Stimulated activated CD8-positive, alpha-beta memory T cell treated with anti-CD3 and anti-CD28 coated beads, Interleukin-2, amount 100 ng/mL, for 48 hours (primary cell): ENCODE results near the gene KRTAP21-1.
"Not testable (repeated sequence)": the region's sequence is repeated elsewhere in the genome, so short reads cannot be mapped to it uniquely, and the experiment has no call there.

Experiments used
- DNase-seq, 2 donors: peaks; one replicate each; pipeline ENCODE4 v3.0.0-alpha.2; 2020; ENCODE audit warnings: low read depth in 2 of 2

Gene KRTAP21-1

DNA sequence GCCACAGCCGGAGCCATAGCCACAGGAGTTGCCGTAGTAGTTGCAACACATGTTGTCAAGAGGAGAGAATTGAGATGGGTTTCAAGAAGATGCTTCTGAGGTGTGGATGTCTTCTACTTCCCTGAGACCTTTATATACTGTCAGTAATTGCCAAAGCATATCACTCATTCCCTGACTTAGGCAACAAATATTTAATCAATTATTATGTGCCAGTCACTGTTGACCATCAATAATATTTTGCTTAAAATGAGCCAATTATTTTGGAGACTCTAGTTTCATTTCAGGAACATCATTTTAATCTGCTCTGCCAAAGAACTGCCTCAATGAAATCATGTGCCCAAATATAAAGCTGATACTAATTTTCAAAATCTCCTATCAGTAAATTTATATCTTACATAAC lies at the start of gene KRTAP21-1:
TSS of gene KRTAP21-1 (minus strand) at position 101 of the 400 bp plus-strand sequence. CDS start at position 51, 50 bp downstream.
- not testable (repeated sequence) for DNase-seq

DNA sequence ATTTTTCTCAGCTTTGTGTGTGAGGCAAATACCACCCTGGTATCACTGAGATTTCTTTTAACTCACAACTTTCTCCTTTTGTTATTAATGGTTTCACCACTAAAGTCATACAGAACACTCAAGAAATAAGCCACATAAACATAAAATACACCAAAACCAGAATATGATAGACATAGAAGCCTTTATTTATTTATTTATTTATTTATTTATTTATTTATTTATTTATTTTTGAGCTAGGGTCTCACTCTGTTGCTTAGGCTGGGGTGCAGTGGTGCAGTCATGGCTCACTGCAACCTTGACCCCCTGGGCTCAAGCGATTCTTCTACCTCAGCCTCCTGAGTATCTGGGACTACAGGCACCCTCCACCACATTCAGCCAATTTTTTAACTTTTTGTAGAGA lies 45.4 kb upstream of the KRTAP21-1 start:
- DNase-seq, result no peak

DNA sequence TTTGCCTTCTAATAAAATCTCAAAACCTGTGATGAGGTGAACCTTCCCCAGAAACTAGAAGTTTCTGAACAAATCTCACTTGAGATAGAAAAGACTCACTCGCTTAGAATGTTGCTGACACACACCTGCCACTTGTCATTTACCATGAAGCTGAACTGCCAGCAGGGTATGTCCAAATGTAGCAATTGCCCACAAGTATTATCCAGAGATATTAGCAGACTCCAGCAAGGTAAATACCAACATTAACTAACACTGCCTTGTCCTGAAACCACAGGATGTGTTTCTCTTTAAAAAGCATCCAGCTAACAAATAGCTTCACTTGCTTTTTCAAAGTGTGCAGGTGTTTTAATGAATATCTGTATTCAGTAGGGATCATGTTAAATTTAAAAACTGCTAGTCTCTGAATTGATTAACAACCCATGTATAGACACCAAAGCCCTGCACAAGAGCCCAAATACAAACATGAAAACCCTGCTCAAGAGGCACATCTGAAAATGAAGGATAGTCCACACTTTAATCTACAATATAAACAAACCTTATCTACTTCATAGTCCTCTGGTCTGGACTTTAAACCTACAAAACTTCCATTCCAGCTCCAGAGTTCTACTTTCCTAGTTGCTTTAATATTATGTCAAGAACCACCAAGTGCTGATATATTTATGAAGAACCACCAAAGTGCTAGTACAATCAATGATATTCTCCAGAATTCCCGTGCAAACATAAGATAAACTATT lies 38.5 kb upstream of the KRTAP21-1 start:
- no peak for DNase-seq

DNA sequence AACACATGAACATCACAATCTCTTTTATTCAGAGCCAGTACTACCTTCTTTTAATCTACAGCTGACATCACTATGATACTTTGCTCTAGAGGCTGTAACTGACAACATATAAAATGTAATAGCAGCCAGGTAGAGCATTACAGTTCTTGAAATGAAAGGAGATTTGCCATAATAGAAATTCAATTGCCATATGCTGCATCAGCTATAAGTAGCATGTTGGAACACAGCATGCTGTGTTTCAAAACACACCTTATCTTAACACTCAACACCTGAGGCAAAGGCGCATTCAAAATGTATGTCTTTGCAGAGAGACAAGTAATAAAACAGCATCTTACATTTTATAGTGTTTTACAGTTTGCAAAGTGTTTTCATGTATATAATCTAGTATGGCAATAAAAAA lies 24.0 kb upstream of the KRTAP21-1 start:
- DNase-seq, result no peak

DNA sequence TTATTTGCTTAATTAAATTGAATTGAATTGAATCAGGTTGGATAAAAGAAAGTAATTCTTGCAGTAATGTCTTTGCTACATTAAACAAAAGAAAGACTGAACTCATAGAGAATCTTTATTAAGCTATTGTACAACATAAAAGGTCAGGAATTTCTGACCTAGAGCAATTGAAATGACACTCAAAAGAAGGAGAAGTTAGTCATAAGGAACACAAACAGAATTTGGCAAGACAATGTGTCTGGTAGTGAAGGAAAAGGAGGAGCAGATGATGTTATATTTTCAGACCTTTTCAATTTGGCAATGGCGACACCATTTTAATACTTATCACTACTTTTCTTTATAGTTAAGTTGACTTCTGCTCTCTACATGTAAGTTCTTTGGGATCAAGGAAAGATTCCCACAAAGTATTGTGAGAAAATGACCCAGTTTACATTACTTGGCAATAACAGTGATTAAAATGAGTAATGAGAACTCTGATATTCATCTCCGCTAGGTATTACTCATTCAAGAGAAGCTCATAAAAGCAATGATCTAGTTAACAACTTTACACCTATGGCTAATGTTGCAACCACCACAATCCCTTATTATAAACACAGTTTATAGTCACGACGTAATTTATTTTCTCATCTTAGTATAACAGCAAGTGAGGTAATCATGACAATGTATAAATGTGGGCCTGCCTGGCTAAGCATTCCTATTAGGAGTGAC lies 14.7 kb upstream of the KRTAP21-1 start:
- no peak for DNase-seq

DNA sequence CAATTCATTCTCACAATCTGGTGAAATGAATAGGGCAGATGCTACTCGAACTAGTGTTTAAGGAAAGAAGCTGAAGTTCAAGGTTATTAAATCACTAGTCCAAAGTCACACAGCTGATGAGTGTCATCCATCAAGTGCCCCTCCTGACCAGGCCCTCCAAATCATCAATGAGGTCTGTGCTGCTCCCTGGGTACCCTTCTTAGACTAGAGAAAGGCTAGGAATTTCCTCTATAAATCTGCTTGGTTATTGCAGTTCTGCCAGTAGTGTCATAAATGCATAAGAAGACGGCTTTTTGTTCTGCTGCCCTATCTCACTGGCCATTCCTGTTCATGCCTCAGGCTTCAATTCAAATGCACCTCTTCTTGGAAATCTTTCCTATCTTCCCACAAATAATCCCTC lies 5.5 kb upstream of the KRTAP21-1 start:
- no peak for DNase-seq

DNA sequence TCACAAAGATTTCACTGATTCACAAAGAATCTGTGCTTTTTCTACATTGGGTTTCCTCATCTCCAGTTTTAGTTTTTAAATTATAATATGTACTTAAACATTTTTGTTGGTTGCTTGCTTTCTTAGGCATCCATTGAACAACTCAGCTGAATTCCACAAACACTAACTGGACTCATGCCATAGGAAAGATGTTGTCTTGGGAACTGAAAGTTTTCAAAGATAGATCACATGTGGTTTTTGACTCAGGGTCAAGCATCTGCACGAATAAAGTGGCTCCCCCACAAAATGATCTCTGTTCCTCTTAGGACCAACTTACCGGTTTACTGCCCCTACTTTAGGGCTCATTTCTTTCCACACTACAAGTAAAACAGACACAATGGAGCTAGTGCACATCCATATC lies 3.1 kb upstream of the KRTAP21-1 start:
- DNase-seq, result no peak

DNA sequence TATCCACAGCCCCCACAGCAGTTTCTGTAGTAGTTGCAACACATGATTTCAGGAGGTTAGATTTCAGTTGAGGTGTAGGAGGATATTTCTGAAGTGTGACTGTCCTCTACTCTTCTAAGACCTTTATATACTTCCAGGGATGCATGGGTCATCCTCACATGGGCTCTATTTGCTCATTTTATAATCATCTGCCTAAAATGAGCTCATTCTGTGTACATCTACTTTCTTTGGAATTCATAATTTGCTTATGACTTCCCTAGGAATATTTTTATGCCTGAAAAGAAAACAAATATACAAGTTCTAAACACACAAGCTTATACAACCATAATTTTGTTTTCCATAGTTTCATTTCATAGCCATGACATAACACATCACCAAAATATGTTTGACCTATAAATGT lies 8.1 kb downstream of the KRTAP21-1 start, which contains the start of gene KRTAP21-2:
TSS of gene KRTAP21-2 (minus strand) at position 101 of the 400 bp plus-strand sequence. CDS start at position 44, 57 bp downstream.
- no peak for DNase-seq

DNA sequence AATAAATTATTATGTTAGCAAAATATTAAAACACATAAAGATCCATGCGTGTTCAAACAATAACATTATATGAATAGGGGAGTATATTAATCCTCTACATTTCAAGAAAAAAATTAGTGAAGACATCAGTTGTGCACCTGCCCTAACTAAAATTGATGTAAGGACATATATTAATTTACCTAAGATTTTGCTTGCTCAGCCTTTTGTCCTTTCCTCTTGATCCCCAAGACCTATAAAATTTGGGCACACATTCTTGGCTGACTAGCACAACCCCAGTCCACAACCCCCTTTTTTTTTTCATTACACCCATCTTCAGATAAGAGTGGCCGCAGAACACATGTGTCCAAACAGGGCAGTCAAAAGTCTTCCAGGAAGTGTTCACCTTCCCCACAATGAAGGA lies 14.8 kb downstream of the KRTAP21-1 start:
- no peak for DNase-seq

DNA sequence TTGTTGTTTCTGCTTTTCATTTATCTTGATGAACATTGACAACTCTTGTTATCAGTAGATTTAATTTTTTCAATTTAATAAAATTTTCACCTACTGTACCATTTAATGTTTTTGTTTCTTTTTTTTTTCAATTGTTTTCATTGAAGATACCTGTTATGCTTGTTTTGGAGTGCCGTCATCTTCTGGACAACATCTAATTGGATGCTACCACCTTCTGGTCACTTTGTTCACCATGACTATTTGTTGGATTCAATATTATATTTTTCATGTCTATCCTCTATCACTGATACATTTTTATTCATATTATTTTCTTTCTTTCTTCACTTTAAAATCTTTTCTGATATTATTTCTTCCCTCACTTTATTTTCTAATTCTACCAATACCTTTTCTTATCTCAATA lies 22.2 kb downstream of the KRTAP21-1 start:
- DNase-seq, result no peak

DNA sequence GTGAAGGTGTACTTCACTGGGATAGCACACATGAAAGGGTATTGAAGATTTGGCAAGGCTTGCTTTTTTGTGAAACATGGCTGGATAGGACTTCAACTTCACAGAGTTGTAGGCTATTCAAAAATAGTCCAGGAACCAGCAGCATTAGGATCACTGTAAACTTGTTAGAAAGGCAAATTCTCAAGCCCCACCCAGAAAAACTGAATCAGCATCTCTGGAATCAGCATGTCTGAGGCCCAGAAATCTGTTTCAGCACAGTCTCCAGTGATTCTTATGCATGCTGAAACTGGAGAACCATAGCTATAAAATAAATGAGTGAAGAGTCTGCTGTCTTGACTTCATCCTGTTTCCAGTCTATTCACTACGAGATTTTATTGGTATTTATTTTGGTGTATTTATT lies 28.5 kb downstream of the KRTAP21-1 start:
- DNase-seq, result no peak

DNA sequence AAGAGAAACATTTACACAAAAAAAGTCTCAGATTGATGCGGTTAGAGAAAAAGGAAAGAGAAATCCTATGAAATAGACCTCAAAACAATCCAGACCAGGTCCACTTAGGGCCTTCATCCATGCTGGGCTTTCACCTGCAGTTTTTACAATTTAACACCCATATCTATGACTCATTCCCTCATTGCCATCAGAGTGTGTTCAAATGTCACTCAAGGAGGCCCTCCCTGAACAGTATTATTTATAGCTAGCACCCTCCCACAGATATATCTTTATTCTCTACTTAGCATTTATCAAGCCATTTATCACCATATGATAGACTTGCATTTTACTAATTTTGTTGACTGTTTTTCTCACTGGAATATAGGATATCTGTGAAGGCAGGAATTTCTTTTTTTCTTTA lies 35.8 kb downstream of the KRTAP21-1 start:
- no peak for DNase-seq

DNA sequence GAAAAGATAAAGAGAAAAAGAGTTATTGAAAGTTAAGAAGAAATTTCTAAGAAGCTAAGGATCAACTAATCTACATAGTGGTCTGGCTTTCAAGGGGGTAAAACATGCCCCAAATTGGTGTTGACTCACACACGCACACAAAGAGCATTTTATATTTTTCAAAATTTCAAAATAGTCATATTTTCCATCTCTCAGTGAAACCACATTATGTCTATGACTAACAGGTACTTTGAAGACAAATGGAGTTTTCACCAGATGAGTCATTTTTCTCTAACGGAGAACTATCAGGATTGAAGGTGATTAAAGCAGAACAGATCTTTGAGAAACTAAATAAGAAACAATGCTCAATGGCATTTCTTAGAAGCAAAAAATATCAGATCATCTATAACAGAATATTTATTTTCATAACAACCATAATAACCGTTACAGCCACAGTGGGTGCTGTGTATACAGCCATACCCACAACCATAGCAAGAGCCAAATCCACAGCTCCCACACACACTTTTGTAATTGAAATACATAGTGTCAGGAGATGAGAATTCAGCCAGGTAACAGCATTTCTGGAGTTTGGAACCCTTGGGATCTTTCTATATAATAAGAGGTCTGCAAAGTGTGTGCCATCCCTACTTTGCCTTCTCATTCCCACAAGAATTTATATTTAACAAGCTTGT lies 36.9 kb downstream of the KRTAP21-1 start, which contains the start of gene KRTAP21-3:
TSS of gene KRTAP21-3 (minus strand) at position 539 of the 671 bp plus-strand sequence. CDS start at position 521, 18 bp downstream.
- no peak for DNase-seq

DNA sequence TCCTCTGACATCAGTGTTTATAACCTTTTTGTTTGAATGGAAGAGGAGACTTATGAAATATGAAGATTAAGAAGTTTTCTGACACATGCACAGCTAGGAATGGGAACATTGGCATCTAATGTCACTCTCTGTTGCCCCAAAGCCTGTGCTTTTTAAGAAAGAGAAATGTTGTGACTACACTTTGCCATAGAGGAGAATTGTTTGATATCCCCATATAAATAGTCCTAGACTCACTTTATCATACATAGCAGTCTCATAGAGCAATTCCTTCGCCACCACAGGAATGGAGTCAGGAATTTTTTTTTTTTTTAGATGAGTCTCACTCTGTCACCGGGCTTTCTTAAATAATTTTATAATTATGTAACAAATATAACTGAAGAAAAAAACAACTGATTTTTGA lies 38.1 kb downstream of the KRTAP21-1 start:
- DNase-seq, result no peak

DNA sequence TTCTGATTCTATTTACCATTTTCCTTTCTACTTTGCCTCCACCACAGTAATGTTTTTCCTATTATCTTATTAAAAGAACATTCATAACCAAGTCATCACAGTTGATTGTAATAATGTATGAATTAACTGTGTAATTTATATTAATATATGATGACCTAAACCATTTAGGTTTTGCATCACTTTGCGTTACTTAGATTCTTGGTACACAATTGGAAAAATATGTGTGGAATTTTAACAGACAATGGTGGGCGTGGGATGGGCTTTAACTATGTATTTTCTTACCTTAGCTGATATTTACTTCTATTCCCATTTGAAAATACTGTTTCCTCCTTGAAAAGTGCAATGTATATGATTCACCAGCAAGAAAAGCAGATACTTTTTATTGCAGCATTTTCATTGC lies 40.3 kb downstream of the KRTAP21-1 start:
- DNase-seq, result no peak

DNA sequence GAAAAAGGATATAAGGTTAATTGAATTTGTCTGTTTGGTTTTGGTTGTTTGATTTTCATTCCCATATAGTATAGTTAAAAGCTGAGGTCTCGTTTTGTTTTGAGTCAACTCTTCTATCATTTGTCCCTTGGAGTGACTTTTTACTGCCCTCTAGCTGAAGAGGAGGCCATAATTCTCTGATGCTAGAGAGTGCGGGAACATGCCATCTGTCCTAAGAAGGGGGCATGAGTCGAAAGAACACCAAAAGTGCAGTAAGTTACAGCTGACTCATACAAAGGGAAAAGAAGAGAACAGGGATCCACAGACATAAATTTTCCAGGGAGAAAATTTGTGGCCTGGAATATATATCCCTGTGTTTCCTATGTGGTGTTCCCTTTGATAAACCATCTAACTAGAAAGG lies 40.8 kb downstream of the KRTAP21-1 start:
- DNase-seq, result no peak

DNA sequence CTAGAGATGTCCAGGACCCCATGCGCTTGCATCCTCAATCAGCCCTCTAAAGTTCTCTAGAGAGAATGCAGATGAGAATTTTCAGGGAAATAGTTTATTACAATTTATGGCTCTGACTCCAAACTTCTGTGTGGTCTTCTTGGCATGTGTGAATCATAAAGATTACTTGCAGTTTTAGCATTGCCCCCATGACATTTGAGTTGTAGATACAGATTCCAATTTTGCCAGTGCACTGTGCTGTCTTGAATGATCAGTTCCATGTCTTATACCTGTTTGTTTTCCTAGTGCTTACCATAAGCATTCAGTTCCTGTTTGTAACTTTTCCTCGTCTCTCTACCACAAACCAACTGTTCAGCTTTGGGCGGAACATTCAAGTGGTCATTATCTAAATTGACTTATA lies 41.5 kb downstream of the KRTAP21-1 start:
- DNase-seq, result no peak

DNA sequence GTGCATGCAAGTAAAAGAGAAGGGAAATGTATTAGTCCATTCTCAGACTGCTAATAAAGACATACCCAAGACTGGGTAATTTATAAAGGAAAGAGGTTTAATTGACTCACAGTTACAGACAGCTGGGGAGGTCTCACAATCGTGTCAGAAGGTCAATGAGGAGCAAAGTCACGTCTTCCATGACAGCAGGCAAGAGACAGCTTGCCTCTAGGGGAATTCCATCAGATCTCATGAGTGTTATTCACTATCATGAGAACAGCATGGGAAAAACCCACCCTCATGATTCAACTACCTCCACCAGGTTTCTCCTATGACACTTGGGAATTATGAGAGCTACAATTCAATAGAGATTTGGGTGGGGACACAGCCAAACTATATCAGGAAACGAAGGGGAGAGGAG lies 44.7 kb downstream of the KRTAP21-1 start:
- no peak for DNase-seq

DNA sequence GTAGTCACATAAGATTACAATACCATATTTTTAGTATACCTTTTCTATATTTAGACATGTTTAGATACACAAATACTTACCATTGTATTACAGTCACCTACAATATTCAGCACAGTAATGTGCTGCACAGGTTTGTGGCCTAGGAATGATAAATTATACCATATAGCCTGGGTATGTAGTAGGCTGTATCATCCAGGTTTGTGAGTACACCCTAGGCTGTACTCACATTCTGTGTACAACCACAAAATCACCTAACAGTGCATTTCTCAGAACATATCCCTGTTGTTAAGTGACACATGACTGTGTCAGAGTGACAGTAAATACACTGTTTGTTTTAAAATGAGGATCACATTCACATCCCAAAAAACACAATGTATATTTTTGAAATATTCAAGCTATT lies 47.8 kb downstream of the KRTAP21-1 start:
- DNase-seq, result no peak
